B cell (primary cell): Measurements from ENCODE around the gene TBX20.

Experiments used
- EZH2 ChIP-seq: IDR thresholded peaks from 2 replicates; pipeline ENCODE4 v1.6.1; 2012; ENCODE audit warnings: borderline replicate concordance, low read depth, mild to moderate bottlenecking, moderate library complexity, low read length; ENCODE audit not compliant: insufficient read depth, poor library complexity, severe bottlenecking
- TF ChIP-seq, protein P1 (sequence below): fragments of 200-600 bp; IDR thresholded peaks from one replicate; pipeline ENCODE4 v1.8.0; 2022; ENCODE audit warnings: antibody characterized with exemption, mild to moderate bottlenecking

DNA sequence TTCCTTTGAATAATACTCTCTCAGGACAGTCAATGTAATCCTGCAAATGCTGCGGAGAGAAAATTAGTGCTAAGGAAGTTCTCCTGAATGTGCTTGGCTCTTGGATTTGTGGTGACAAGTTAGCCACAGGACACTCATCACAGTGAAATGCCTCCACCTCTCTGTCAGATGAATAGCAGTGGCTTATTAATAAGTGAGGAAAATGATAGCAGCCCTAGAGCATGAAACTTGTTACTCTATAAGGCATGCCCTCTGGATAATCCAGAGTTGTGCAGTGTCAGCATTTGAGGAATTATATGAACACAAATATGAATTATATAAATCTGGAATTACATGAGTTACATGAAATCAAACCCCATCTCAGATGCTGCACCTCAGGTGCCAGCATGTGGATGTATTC, 23.5 kb upstream of the TBX20 start:
- TF ChIP-seq, protein P1, sequence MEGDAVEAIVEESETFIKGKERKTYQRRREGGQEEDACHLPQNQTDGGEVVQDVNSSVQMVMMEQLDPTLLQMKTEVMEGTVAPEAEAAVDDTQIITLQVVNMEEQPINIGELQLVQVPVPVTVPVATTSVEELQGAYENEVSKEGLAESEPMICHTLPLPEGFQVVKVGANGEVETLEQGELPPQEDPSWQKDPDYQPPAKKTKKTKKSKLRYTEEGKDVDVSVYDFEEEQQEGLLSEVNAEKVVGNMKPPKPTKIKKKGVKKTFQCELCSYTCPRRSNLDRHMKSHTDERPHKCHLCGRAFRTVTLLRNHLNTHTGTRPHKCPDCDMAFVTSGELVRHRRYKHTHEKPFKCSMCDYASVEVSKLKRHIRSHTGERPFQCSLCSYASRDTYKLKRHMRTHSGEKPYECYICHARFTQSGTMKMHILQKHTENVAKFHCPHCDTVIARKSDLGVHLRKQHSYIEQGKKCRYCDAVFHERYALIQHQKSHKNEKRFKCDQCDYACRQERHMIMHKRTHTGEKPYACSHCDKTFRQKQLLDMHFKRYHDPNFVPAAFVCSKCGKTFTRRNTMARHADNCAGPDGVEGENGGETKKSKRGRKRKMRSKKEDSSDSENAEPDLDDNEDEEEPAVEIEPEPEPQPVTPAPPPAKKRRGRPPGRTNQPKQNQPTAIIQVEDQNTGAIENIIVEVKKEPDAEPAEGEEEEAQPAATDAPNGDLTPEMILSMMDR = no peak
- no peak for TF ChIP-seq EZH2
